Measurements from ENCODE around the gene SNCG.
"Not testable (repeated sequence)": the region's sequence is repeated elsewhere in the genome, so short reads cannot be mapped to it uniquely, and the experiment has no call there.

SNCG gene

DNA sequence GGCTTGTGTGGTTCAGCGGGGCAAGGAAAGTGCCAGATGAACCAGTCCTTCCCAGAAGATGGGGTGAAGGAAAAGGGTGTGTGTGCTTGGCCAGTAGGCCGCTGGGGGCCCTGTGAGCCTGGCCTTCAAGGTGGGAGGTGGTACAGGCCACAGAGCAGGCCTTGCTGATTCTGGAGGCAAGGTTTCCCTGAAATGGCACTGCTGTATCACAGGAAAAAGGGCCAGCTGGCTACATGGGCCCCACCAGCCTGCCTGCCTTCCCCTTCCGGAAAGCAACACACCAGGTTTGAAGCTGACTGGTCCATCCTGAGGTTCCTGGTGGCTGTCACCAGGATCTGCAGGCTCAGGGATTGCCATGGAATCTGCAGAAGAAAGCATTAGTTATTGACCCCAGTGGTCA, 13.5 kb upstream of the SNCG start:
- TF ChIP-seq, protein P1, sequence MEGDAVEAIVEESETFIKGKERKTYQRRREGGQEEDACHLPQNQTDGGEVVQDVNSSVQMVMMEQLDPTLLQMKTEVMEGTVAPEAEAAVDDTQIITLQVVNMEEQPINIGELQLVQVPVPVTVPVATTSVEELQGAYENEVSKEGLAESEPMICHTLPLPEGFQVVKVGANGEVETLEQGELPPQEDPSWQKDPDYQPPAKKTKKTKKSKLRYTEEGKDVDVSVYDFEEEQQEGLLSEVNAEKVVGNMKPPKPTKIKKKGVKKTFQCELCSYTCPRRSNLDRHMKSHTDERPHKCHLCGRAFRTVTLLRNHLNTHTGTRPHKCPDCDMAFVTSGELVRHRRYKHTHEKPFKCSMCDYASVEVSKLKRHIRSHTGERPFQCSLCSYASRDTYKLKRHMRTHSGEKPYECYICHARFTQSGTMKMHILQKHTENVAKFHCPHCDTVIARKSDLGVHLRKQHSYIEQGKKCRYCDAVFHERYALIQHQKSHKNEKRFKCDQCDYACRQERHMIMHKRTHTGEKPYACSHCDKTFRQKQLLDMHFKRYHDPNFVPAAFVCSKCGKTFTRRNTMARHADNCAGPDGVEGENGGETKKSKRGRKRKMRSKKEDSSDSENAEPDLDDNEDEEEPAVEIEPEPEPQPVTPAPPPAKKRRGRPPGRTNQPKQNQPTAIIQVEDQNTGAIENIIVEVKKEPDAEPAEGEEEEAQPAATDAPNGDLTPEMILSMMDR (IDR thresholded peaks at IDR 0.05; ENCODE audit: control extremely low read depth, extremely low read depth, low read depth, missing control alignments), result no peak
- POLR2A ChIA-PET, result no interaction called here
- CTCF ChIA-PET, result interaction anchor here (1.3 to 12.8 kb wide), 2 partner anchors 10 to 19 kb away, joined by 3 to 238 read pairs; partner anchors contain the start of genes ADIRF, MMRN2 and SNCG
- DNase-seq (ENCODE audit: extremely low spot score), result no peak

DNA sequence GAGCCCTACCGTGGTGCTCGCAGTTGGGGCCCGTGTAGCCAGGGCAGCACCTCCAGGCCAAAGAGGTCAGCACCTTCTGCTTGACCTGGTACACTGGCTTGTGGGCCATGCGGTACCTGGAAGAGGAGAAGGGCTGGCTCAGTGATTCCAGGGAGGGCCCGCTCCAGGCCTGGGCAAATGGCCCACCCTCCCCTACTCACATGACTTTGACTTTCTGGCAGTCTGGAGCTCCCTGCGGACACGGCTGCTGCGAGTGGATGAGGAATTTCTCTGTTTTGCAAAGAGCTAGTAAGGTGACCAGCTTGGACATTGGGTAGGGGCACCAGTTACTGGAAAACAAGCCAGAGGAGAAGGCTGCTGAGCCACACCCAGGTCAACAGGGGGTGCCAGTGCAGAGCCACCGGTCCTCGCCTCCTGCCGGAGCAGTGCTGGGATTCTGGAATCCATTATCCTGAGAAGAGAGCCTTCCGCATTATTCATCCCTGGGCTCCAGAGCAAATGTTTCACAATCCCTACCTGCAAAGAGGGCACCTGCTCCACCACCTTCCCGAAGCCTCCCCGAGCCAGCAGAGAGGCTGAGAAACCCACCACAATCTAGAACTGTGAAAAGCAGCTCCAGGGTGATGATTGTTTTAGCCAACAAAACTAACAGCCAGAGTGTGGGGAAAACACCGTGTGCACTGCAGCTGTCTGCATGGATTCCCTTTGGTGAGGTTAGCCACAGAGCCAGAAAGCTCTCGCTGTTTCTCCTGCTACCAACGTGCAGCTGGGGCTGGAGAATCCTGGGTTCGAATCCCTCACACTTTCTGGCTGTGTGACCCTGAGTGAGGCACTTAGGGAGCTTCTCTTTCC, 12.8 kb upstream of the SNCG start:
- ChIA-PET POLR2A (no interaction called here), CTCF (interaction anchor here (1.1 to 12.8 kb wide), 4 partner anchors 9 to 18 kb away, joined by 3 to 238 read pairs (median 4); partner anchors contain the start of genes ADIRF, MMRN2 and SNCG)
- TF ChIP-seq, protein P1 (IDR thresholded peaks at IDR 0.05; ENCODE audit: control extremely low read depth, extremely low read depth, low read depth, missing control alignments), result no peak
- DNase-seq (ENCODE audit: extremely low spot score), result no peak

DNA sequence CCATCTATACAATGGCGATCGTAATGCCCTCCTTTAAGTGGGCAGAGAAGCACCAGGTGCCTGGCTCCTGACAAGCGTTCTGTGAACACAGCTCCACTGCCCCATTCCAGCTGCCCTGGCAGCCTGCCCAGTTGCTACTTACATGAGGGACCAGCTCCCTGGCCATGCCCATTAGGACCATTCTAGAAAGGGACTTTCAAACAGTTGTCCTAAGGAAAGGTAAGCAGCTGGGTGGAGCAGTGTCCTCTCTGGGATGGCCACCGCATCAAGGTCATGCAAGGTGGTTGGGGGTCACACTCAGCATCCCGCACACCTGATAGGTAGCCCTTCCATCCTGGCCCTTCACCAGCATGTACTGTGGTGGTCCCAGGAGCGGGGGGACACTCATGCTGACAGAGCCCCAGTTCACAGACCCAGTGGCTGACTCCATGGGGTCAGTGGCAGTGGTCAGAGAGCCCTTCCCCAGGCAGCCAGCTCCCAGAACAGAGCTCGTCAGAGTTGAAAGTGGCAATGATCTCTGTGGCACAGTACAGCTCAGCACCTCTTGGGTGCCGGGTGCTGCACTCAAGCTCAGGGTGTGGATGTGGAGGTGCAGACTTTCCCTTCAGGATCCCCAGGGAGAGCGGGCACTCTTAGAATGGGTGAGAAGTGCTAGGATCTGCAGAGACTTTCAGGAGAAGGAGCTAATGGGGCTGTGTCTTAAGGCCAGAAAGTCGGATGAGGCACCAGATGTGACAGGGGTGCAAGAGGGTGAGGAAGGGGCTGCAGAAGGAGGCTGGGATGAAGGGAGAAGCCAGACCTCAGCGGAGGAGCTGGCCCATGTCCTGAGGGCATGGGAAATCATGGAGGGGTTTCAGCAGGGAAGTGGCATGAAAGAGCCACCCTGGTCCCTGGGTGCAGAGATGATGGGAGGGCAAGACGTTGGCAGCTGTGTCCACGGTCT, 11.9 kb upstream of the SNCG start:
- ChIA-PET CTCF (interaction anchor here (1.1 to 12.8 kb wide), 4 partner anchors 8 to 17 kb away, joined by 3 to 238 read pairs (median 4); partner anchors contain the start of genes ADIRF, MMRN2 and SNCG), POLR2A (no interaction called here)
- TF ChIP-seq, protein P1 (IDR thresholded peaks at IDR 0.05; ENCODE audit: control extremely low read depth, extremely low read depth, low read depth, missing control alignments), result no peak
- DNase-seq (ENCODE audit: extremely low spot score), result no peak

DNA sequence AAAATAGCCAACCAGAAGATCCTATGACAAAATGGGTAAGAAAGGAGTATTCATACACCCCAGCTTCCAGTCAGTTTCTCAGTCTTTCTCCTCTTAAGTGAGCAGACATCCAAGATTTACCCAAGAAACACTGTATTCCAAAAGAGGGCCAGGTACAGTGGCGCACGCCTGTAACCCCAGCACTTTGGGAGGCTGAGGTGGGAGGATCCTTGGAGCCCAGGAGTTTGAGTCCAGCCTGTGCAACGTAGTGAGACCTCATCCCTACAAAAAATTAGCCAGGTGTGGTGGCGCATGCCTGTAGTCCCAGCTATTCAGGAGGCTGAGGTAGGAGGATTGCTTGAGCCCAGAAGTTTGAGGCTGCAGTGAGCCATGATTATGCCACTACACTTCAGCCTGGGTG, 10.6 kb upstream of the SNCG start:
- CTCF ChIA-PET, result interaction anchor here (1.5 to 12.8 kb wide), 2 partner anchors 9 to 16 kb away, joined by 5 to 238 read pairs; partner anchors contain the start of genes ADIRF, MMRN2 and SNCG
- DNase-seq (ENCODE audit: extremely low spot score); POLR2A ChIA-PET: not testable (repeated sequence)

GRCh38 chr10:86950349-86950748, 8.1 kb upstream of the SNCG start:
- ChIA-PET POLR2A (no interaction called here), CTCF (interaction anchor here (1.0 to 2.8 kb wide), 4 partner anchors 10 to 16 kb away, joined by 4 to 8 read pairs (median 7); no protein-coding TSS in a partner anchor)
- DNase-seq (ENCODE audit: extremely low spot score), result no peak

DNA sequence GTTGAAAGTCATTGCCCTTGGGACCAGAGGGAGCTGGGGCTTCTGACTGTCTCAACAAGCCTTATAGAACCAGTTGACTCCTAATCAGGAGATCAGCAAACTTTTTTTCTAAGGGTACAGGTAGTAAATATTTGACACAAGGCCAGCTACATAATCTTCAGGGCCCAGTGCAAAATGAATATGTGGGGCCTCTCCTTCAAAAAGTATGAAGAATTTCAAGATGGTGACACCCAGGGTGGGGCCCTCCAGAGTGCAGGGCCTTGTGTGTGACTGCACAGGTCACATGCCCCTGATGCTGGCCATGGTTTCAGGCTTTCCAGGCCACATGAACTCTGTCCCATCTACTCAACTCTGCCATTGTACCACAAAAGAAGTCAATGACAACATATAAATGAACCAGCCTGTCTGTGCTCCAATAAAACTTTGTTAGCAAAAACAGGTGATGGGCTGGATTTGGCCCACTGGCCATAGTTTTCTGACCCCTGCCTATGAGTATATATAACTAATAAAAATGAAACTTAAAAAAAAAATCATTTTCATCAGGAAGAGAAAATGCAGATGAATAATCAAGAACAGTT, 7.1 kb upstream of the SNCG start:
- CTCF ChIA-PET, result interaction anchor here (1.5 to 2.8 kb wide), 3 partner anchors 11 to 15 kb away, joined by 4 to 8 read pairs (median 7); no protein-coding TSS in a partner anchor

More at GRCh38 chr10:86950349-86950748, 8.1 kb upstream of the SNCG start:
- TF ChIP-seq, protein P1 (IDR thresholded peaks at IDR 0.05; ENCODE audit: control extremely low read depth, extremely low read depth, low read depth, missing control alignments), result no peak

More for the DNA sequence above, 7.1 kb upstream of the SNCG start:
- no peak for DNase-seq (ENCODE audit: extremely low spot score)
- POLR2A ChIA-PET, result no interaction called here
- TF ChIP-seq, protein P1 (IDR thresholded peaks at IDR 0.05; ENCODE audit: control extremely low read depth, extremely low read depth, low read depth, missing control alignments), result no peak
